Natural killer cell treated with Interleukin-12 subunit alpha and Interleukin-12 subunit beta and Interleukin-15 and Interleukin-18, amount 100 ng/mL, for 72 hours (primary cell): Measurements from ENCODE around the gene NTHL1. TPM values are rescaled to one million over a fixed set of nuclear protein-coding genes. Genes with fewer than 3 reads are reported as not detected.

Experiments
- ATAC-seq, 2 donors: fragments of 150-1000 bp; cut with Tn5 transposase in 1 of 2; sonication (Bioruptor Pico), chemical (Tn5 transposase) in 1 of 2; 2 replicates each; pipeline ENCODE4 v1.10.0; 2021
- DNase-seq: peaks from one replicate; pipeline ENCODE4 v3.0.0; 2022; ENCODE audit warnings: low spot score
- H3K27ac Mint-ChIP-seq, 2 donors: 1 replicate in 1 of 2; 2 replicates in 1 of 2; pipeline ENCODE4 v1.8.0; 2022; ENCODE audit warnings: mixed read lengths in 2 of 2, mild to moderate bottlenecking in 1 of 2, moderate library complexity in 1 of 2
- H3K27me3 Mint-ChIP-seq, 2 donors: 1 replicate in 1 of 2; 2 replicates in 1 of 2; pipeline ENCODE4 v1.8.0; 2022; ENCODE audit warnings: mixed read lengths in 2 of 2
- H3K36me3 Mint-ChIP-seq: one replicate; pipeline ENCODE4 v1.8.0; 2022; ENCODE audit warnings: mixed read lengths
- H3K4me1 Mint-ChIP-seq, 2 donors: 1 replicate in 1 of 2; 2 replicates in 1 of 2; pipeline ENCODE4 v1.8.0; 2022; ENCODE audit warnings: low read depth in 2 of 2, mixed read lengths in 2 of 2, mild to moderate bottlenecking in 1 of 2
- H3K4me3 Mint-ChIP-seq: one replicate; pipeline ENCODE4 v1.8.0; 2022; ENCODE audit warnings: mixed read lengths
- H3K9me3 Mint-ChIP-seq: 2 replicates; pipeline ENCODE4 v1.8.0; 2022; ENCODE audit warnings: mixed read lengths
- total RNA-seq, 2 donors: library from RNA; stranded (reverse); gene quantifications; one replicate each; pipeline ENCODE4 v1.2.3, GENCODE V29; 2022

NTHL1 gene
- total RNA-seq, 2 donors from 2014 or later: 12.6 to 40.9 TPM

DNA sequence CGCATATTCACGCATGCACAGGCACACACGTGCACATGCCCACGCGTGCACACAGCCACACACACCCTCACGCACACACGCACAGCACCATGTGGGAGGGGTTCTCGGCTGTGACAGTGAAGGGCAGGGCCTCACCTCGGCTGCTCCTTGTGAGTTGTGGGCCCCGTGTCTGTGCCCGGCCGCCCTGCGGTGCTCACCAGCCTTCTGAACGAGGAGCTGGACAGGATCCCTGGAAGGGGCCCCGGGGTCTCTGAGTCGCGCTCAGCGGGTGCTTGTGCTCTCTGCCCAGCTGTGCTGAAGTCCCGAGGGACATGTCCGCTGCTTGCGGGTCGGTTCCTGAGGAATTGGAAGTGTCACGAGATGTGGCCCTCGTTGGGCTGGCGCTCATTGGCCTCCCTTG, 16.2 kb upstream of the NTHL1 start:
- no peaks in the 10 kb centered on the region for H3K9me3 Mint-ChIP-seq
- H3K4me3 Mint-ChIP-seq: no peak overlapping the region
- peaks cover 3 to 5% of the 10 kb centered on the region in 2 donors for H3K4me1 Mint-ChIP-seq
- H3K27me3 Mint-ChIP-seq: no peaks in the 10 kb centered on the region
- DNase-seq (no peak), ATAC-seq (no peak)
- H3K36me3 Mint-ChIP-seq: peaks cover 4% of the 10 kb centered on the region
- H3K27ac Mint-ChIP-seq: no peak overlapping the region

DNA sequence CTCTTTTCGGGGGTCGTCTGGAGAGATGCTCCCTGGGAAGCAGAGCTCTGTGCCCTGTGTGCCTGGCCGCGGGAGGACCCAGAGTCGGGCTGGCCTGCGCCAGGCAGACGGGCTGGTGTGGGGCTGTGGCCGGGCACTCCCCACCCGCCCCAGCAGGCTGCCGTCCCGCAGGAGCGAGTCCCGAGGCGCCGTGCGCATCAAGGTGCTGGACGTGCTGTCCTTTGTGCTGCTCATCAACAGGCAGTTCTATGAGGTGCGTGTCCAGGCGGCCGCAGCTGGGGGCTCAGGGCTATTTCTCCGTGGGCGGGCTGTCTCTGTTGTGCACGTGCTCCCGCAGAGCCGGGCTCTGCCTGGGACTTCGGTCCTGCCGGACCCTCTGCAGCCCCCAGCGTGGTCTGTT, 15.2 kb upstream of the NTHL1 start:
- ATAC-seq (no peak), DNase-seq (no peak)
- Mint-ChIP-seq H3K4me1 (peaks cover 3 to 5% of the 10 kb centered on the region in 2 donors), H3K36me3 (peaks cover 4% of the 10 kb centered on the region), H3K27me3 (no peaks in the 10 kb centered on the region), H3K4me3 (no peak overlapping the region), H3K27ac (no peak overlapping the region), H3K9me3 (no peaks in the 10 kb centered on the region)

DNA sequence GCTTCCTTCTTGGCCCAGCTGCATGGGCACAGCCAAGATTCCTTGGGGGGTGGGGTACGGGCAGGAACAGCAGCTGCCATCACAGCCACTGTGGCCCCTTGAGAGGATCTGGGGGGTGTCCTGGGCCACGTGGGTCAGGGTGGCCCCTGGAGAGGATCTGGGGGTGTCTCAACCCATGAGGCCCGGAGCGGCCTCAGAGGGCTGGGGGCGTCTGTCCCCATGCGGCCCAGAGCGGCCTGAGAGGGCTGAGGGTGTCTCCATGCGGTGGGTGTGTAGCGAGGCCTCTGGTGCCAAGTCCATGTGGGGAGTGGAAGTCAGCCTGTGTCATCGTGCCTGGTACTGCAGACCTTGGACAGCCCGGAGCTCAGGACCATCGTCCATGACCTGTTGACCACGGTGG, 13.9 kb upstream of the NTHL1 start:
- H3K9me3 Mint-ChIP-seq: no peaks in the 10 kb centered on the region
- no peaks in the 10 kb centered on the region for H3K27me3 Mint-ChIP-seq
- DNase-seq: no peak
- H3K4me1 Mint-ChIP-seq: peaks cover 3 to 5% of the 10 kb centered on the region in 2 donors
- no peak overlapping the region for H3K27ac Mint-ChIP-seq
- H3K4me3 Mint-ChIP-seq: no peak overlapping the region
- H3K36me3 Mint-ChIP-seq: peaks cover 4% of the 10 kb centered on the region
- no peak for ATAC-seq

DNA sequence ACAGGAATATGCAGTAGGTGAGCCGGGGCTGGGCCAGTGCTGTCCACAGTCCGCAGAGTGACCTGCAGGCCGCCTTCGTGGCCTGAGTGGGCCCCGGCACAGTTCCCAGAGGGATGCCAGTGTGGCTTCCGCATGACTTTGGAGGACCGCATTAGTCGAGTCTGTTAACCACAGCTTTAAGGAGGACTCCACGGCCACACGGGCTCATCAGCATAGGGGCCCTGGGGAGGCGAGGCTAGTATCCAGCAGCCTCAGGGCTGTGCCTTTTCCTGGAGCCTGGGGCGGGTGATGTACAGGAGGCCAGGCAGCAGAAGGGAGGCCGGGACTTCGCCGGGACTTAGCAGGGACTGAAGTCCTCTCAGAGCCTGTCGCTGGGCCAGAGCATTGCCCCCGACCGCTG, 13.4 kb upstream of the NTHL1 start:
- no peak for DNase-seq
- ATAC-seq: no peak
- no peak overlapping the region for H3K4me3 Mint-ChIP-seq
- peaks cover under 1 to 2% of the 10 kb centered on the region in 2 donors for H3K4me1 Mint-ChIP-seq
- H3K36me3 Mint-ChIP-seq: peaks cover 1% of the 10 kb centered on the region
- H3K27ac Mint-ChIP-seq: no peak overlapping the region
- H3K9me3 Mint-ChIP-seq: no peaks in the 10 kb centered on the region
- no peaks in the 10 kb centered on the region for H3K27me3 Mint-ChIP-seq

DNA sequence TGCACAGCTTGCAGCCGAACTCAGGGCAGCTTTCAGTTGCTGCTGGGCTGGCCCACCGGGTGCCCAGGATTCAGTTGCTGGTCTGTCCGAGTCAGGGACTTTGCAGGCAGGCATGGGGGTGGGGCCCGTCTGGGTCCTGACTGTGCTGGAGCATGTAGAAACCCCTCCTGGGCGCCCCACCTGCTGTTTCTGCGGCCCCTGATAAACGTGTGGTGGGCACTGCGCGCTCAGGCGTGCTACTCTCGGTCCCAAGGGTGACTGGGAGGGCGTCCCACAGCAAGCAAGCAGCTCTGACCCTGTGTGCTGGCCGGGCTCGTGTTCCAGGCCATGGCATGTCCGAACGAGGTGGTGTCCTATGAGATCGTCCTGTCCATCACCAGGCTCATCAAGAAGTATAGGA, 12.7 kb upstream of the NTHL1 start:
- ATAC-seq (no peak), DNase-seq (no peak)
- Mint-ChIP-seq H3K27ac (no peak overlapping the region), H3K4me3 (no peak overlapping the region), H3K36me3 (no peaks in the 10 kb centered on the region), H3K4me1 (no peaks in the 10 kb centered on the region), H3K9me3 (no peaks in the 10 kb centered on the region), H3K27me3 (no peaks in the 10 kb centered on the region)

DNA sequence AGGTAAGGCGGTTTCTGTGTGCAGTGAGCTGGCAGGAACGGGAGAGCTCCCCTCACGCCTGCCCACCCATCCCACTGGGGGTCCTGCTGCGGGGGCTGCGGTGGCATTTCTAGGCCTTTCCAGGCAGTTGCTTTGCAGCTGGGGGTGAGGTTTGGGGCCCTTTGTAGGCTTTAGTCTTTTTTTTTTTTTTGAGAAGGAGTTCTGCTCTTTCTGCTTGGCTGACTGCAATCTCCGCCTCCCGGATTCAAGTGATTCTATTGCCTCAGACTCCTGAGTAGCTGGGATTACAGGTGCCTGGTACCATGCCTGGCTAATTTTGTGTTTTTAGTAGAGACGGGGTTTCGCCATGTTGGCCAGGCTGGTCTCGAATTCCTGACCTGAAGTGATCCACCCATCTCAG, 11.2 kb upstream of the NTHL1 start:
- Mint-ChIP-seq H3K27me3 (no peaks in the 10 kb centered on the region), H3K36me3 (no peaks in the 10 kb centered on the region), H3K9me3 (no peaks in the 10 kb centered on the region), H3K27ac (no peak overlapping the region), H3K4me3 (no peak overlapping the region), H3K4me1 (peaks cover 0 to under 1% of the 10 kb centered on the region in 2 donors)
- ATAC-seq: no peak
- no peak for DNase-seq

DNA sequence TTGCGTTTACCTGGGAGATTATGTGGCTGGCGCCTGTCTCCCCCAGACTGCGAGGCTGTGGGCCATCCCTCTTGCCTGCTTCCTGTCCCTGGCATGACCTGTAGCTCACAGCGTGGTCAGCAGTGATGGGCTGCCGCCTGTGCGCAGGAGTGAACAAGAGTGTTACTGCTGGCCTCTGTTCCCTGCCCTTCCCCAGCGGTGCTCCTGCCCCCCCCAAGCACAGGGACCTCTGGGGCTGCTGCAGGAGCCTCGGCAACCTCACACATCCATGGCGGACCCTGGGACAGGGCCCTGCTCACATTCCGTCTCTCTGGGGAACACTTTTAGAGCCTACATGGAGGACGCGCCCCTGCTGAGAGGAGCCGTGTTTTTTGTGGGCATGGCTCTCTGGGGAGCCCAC, 10.8 kb upstream of the NTHL1 start:
- DNase-seq (no peak), ATAC-seq (no peak)
- Mint-ChIP-seq H3K4me3 (no peak overlapping the region), H3K36me3 (no peaks in the 10 kb centered on the region), H3K27me3 (no peaks in the 10 kb centered on the region), H3K27ac (no peak overlapping the region), H3K4me1 (peaks cover 0 to 3% of the 10 kb centered on the region in 2 donors), H3K9me3 (no peaks in the 10 kb centered on the region)

DNA sequence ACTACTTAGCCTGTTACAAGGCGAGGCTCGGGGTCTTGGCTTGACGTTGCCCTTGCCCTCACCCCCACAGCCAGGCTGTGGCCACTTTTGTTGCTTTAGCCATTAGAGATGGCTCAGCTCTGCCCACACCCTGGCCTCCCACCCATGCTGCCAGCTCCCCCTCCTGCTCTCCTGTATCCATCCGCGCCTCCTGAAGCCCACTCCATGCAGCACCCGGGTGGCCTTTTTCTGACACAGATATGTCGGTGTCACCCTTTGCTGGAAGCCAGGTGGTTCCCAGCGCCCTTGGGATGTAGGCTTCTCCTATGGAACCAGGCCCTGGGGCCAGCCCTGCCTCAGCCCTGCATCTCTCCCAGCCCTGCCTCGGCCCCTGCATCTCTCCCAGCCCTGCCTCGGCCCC, 9.8 kb upstream of the NTHL1 start:
- Mint-ChIP-seq H3K9me3 (no peaks in the 10 kb centered on the region), H3K4me3 (no peak overlapping the region), H3K27ac (no peak overlapping the region), H3K4me1 (peaks cover 0 to 3% of the 10 kb centered on the region in 2 donors), H3K27me3 (no peaks in the 10 kb centered on the region), H3K36me3 (no peaks in the 10 kb centered on the region)
- ATAC-seq: no peak
- DNase-seq: no peak

DNA sequence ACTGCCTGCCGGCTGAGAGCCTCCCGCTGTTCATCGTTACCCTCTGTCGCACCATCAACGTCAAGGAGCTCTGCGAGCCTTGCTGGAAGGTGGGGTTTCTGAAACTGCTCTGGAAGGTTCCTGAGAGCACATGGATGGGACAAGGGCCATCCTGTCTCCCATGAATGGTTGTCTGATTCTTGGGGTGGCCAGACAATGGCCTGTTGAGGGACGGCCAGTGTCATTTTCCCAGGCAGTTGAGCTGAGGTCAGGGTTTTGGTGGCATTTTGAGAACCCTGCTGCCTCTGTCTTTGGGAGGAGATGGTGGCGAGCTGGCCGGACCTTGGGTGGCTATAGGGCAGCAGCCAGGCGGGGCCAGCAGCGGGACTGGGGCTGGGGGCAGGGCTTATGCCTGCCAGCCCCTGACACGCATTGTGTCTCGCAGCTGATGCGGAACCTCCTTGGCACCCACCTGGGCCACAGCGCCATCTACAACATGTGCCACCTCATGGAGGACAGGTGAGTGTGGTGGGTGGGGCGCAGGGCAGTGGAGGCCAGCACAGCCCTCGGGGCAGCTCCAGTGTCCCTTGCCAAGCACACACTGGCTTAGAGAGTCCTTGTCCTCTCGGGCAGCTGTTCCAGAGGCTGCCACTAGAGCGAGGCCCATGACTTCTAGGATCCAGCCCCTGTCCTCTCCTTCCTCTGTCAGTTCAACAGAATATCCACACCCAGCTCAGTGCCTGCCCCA, 9.2 kb upstream of the NTHL1 start:
- Mint-ChIP-seq H3K27ac (no peak overlapping the region), H3K27me3 (no peaks in the 10 kb centered on the region), H3K4me1 (peaks cover 0 to 3% of the 10 kb centered on the region in 2 donors), H3K36me3 (no peaks in the 10 kb centered on the region), H3K4me3 (no peak overlapping the region), H3K9me3 (no peaks in the 10 kb centered on the region)
- peak in 1 of 2 donors; percentile 9 for ATAC-seq
- DNase-seq: no peak

DNA sequence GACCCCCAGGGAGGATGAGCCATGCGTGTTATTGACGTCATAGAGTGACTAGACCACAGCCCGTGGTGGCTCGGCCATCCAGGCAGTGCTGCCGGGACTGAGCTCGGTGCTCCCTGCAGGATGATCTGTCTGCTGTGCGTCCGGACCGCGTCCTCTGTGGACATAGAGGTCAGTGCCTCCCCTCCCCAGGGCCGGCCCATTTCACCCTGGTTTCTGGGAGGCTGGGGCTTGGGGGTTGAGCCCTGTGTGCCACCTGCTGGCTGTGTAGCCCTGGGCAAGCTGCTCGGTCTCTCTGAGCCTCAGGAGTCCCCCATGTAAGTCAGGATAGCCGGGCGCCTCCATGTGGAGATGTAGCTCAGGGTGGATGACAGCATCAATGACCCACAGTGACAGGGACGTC, 8.4 kb upstream of the NTHL1 start:
- peaks cover 0 to 3% of the 10 kb centered on the region in 2 donors for H3K4me1 Mint-ChIP-seq
- no peak overlapping the region for H3K27ac Mint-ChIP-seq
- no peaks in the 10 kb centered on the region for H3K27me3 Mint-ChIP-seq
- no peaks in the 10 kb centered on the region for H3K36me3 Mint-ChIP-seq
- DNase-seq (no peak), ATAC-seq (no peak)
- H3K9me3 Mint-ChIP-seq: no peaks in the 10 kb centered on the region
- no peak overlapping the region for H3K4me3 Mint-ChIP-seq

DNA sequence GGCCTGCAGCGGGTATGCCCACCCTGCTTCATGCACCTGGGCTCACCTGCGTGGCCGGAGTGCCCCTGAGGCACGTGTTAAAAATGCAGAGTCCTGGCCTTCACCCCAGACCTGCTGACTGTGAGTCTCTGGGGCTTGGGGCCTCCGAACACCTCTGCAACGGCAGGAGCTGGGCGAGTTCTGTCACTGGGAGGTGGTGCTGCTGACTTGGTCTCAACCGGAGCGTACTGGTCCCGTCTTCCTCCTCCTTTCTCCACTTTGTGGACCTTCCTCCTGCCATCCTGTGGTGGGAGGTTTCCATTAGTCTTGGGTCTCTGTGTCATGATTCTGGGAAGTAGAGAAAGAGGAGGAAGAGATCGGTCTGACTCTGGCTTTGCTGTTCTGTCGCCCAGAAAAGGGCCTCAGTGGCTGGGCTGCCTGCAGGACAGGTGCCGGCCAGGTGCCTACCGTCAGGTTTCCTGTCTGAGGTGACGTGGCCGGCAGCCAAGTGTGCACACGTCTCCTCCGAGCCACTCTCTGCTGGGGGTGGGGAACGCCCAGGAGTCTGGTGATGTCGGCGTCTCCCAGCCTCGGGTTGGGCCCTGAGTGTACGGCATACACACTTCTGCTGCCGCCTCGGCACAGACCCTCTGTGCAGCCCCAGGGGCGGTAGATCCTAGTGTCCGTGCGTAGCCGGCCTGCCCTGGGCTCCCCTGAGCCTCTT, 7.1 kb upstream of the NTHL1 start:
- H3K27ac Mint-ChIP-seq: no peak overlapping the region
- no peaks in the 10 kb centered on the region for H3K9me3 Mint-ChIP-seq
- no peak for ATAC-seq
- no peaks in the 10 kb centered on the region for H3K36me3 Mint-ChIP-seq
- DNase-seq: no peak
- H3K4me3 Mint-ChIP-seq: no peak overlapping the region
- H3K4me1 Mint-ChIP-seq: peaks cover 0 to 3% of the 10 kb centered on the region in 2 donors
- no peaks in the 10 kb centered on the region for H3K27me3 Mint-ChIP-seq

DNA sequence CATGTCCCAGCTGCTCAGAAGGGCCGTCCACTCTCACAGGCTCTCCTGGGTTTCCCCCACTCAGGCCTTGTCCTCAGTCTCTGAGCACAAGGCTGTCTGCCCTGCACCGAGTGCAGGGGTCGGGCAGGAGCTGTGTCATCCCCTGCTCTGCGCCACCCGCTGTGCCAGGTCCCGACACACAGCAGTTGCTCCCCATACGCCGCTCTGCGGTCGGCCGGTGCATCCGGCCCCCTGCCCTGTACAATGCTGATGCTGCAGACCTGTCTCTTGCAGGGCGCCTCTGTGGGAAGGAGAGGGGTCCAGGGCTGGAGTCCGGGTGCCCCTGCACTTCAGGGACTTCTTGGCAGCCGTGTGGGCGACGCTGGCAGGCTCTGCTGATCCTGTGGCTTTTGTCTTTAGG, 6.3 kb upstream of the NTHL1 start:
- no peak overlapping the region for H3K4me3 Mint-ChIP-seq
- H3K9me3 Mint-ChIP-seq: no peaks in the 10 kb centered on the region
- peaks cover 0 to 3% of the 10 kb centered on the region in 2 donors for H3K4me1 Mint-ChIP-seq
- ATAC-seq (no peak), DNase-seq (no peak)
- H3K27me3 Mint-ChIP-seq: no peaks in the 10 kb centered on the region
- no peak overlapping the region for H3K27ac Mint-ChIP-seq
- H3K36me3 Mint-ChIP-seq: no peaks in the 10 kb centered on the region

DNA sequence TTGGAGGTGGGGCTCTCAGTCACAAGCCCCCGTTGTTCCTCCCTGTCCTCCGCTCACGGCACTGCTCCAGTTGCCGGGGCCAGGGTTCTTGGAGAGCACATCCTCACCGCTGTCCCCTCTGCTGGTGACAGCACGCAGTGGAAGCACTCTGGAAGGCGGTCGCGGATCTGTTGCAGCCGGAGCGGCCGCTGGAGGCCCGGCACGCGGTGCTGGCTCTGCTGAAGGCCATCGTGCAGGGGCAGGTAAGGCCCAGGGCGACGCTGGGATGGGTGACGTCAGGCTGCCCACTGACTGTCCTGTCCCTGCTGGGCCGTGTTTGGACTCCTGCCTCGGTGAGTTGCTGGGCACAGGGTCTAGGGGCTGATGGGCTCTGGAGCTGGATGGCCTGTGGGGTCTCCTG, 5.6 kb upstream of the NTHL1 start:
- DNase-seq (no peak), ATAC-seq (peak in 1 of 2 donors; percentile 21)
- no peaks in the 10 kb centered on the region for H3K36me3 Mint-ChIP-seq
- H3K4me1 Mint-ChIP-seq: peaks cover 7 to 8% of the 10 kb centered on the region in 2 donors
- H3K27ac Mint-ChIP-seq: no peak overlapping the region
- H3K4me3 Mint-ChIP-seq: no peak overlapping the region
- no peaks in the 10 kb centered on the region for H3K9me3 Mint-ChIP-seq
- no peaks in the 10 kb centered on the region for H3K27me3 Mint-ChIP-seq

DNA sequence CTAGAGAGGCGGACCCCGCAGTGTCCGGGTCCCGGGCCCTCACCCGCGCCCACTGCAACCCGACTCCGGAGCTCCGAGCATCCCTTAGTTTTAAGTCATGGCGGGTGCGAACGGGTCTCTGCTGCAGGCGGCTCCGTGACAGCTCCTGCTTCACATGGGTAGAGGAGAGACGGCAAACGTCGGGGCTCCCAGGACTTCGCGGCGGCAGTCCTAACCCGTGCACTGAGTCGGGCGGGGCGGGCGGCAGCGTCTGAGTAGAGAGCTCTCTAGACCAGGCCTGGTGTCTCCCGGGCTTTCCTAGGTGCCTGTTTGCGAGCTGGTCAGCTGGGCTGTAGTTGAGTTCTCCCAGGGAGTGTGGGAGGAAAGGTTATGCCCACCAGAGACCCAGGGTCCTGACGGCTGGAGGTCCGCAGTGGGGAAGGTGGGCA, 496 bp upstream of the NTHL1 start:
- no peaks in the 10 kb centered on the region for H3K36me3 Mint-ChIP-seq
- H3K4me1 Mint-ChIP-seq: peaks cover 11 to 13% of the 10 kb centered on the region in 2 donors
- DNase-seq (no peak), ATAC-seq (peak in 1 of 2 donors; percentile 37)
- H3K27me3 Mint-ChIP-seq: no peaks in the 10 kb centered on the region
- peak overlapping the region in 1 of 2 donors; percentile 75 for H3K27ac Mint-ChIP-seq
- H3K9me3 Mint-ChIP-seq: no peaks in the 10 kb centered on the region
- H3K4me3 Mint-ChIP-seq: peak overlapping the region; percentile 89
